Subcutaneous adipose tissue (tissue), 4 donors: ENCODE results near the gene NR2F1. TPM values are rescaled to one million over a fixed set of nuclear protein-coding genes. Genes with fewer than 3 reads are reported as not detected.

Experiments
- total RNA-seq, 4 donors: library from RNA; depleted of rRNA; stranded (reverse); fragments of >200 nt; gene quantifications; one replicate each; pipeline ENCODE4 v1.1.0, GENCODE V29; 2016
- TF ChIP-seq, protein P1 (sequence below): fragments of 450-650 bp; IDR thresholded peaks from one replicate; pipeline ENCODE4 v1.5.1; 2016; ENCODE audit warnings: low read depth, mild to moderate bottlenecking, control low read depth, antibody characterized with exemption, moderate library complexity

Gene NR2F1
- total RNA-seq, 4 donors from 2014 or later = 1.5 to 7.8 (median 2.4) TPM

DNA sequence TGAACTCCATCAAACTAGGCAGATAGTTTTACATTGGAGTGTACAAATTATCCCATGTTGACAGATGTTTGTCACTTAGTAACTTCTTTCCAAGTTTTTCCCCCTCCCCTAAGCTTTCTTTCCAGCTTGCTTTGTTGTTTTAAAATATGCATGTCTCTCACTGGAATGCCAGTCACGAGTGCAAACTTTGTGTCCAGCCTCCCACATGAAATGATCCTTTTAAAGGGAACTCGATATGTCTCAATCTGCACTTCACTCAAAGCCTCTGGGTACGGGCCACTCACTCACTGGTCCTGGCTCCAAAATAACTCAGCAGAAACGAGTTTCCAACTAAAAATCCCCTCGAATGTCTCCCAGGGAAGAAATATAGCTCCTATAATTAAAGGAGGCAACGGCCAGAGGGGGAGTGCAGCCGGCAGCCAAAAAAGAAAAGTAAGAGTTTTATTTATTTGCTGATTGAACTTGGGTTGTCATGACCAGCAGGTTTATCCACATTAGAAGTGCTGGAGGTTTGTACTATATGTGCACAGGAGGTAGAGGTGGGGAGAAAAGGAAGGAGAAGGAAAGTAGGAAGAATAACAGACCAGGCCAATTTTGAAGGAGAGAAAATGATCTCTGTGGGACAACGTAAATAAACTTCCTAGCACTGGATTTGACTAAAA lies 17.5 kb downstream of the NR2F1 start:
- TF ChIP-seq, protein P1, sequence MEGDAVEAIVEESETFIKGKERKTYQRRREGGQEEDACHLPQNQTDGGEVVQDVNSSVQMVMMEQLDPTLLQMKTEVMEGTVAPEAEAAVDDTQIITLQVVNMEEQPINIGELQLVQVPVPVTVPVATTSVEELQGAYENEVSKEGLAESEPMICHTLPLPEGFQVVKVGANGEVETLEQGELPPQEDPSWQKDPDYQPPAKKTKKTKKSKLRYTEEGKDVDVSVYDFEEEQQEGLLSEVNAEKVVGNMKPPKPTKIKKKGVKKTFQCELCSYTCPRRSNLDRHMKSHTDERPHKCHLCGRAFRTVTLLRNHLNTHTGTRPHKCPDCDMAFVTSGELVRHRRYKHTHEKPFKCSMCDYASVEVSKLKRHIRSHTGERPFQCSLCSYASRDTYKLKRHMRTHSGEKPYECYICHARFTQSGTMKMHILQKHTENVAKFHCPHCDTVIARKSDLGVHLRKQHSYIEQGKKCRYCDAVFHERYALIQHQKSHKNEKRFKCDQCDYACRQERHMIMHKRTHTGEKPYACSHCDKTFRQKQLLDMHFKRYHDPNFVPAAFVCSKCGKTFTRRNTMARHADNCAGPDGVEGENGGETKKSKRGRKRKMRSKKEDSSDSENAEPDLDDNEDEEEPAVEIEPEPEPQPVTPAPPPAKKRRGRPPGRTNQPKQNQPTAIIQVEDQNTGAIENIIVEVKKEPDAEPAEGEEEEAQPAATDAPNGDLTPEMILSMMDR = no peak

DNA sequence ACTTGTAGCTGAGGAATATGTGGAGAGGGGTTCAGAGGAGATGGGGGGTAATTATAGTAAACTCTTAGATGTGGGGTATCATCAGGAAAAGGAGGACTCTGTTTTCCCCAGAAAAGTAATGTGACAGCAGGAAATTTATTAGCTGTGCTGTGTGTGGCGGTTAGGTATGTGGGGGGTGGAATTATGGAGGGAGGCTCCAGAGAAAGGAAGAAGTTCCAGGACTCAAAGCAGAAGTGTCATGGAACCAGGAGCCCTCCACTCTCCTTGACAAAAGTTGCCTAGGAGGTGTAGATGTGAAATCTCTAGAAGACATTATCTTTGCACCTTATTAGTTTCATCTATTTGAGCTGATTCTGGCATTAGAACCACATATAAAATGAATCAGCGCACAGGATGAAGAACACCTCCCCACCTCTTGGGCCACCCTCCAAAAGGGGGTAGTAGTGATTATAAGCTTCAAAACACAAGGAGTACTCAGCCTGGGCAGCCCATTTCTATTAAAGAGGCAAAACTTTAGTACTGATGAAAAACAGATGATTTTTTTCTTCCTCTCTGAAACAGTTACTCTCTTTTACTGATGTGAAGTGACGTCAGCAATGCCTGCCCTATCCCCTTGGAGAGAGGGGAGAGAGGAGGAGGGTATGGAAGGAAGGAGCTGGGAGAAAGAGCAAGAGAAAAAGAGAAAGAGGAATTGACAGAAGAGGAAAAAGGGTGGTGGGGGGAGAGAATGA lies 18.2 kb downstream of the NR2F1 start:
- TF ChIP-seq, protein P1 = no peak

DNA sequence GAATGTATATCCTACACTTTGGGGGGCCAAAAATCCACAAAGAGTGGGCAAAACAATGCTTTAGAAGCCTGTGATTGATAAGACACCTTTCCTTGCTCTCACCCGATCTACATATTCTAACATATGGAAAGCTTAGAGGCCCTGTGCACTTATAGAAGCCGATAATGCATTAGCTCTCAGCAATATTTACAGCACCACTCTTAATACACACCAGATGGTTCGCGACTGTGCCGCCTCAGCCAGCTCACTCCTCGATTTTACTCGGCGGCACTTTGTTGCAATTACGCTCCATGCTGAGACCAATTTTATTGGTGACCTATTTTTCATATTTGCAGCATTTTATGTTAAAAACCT lies 18.8 kb downstream of the NR2F1 start:
- TF ChIP-seq, protein P1 = no peak

DNA sequence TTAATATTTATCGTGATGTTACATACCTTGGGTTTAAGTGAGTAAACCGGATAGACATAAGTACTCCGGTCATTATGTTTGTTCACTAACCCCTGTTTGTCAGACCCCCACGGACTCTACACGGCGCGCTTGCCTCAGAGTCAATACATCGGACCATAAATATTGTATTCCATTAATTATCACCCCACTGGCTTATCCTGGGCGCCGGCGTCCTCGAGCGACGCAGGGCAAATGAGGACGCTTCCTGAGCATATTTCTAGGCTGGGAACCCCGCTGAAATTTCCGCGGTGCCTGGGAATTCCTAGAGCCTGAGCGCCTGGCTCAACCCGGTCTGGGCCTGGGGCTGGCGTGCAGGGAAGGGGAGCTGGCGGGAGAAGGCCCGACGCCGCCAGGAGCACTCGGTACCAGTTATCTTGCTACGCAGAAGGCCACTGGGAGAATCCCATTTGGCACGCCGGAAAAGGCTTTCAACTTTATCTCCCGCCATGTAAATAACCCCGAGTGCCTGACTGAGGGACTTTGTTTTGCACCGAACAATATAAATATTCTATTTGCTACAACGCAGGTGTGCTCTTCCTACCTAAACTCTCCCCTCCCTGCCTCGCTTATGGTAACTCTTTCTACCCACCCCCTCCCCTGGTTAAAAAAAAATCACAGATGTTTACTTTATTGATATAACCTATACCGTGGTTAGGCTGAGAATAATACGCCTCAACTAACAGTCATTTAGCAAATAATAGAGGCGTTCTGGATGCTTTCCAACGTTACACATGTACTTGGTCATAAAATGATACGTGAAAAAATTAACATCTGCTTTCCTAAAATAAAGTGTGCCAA lies 19.4 kb downstream of the NR2F1 start:
- TF ChIP-seq, protein P1 = no peak

DNA sequence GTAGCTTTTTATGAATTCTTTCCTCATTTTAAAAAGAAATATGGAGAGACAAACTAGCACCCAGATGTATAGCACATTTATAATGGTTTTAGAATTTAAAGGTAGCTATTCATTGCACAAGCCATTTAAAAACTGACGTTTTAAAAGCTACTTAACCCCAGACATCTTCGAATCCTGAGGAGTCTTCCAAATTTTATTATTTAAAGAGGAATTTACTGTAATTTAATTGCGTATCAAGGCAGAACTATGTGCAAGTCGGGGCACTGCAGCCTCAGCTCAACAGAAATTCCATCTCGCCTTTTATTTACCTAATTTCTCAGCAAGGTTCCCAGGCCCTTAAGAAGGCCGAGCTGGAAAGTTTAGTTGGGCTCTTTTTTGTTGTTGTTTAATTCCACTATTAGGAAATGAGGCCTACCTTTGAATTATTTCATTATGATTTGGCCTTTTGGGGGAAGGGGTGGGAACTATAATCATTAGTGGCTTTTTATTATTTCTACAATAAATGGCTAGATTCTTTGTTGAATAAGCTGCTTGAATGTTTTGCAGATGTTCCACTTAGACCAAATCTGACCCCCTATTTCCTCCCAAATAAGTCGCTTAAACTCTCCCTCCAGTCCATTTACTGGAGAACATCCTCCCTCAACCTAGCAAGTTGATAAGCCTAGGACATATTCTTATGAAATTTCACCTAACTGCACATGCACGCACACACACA lies 20.2 kb downstream of the NR2F1 start:
- TF ChIP-seq, protein P1 = no peak

DNA sequence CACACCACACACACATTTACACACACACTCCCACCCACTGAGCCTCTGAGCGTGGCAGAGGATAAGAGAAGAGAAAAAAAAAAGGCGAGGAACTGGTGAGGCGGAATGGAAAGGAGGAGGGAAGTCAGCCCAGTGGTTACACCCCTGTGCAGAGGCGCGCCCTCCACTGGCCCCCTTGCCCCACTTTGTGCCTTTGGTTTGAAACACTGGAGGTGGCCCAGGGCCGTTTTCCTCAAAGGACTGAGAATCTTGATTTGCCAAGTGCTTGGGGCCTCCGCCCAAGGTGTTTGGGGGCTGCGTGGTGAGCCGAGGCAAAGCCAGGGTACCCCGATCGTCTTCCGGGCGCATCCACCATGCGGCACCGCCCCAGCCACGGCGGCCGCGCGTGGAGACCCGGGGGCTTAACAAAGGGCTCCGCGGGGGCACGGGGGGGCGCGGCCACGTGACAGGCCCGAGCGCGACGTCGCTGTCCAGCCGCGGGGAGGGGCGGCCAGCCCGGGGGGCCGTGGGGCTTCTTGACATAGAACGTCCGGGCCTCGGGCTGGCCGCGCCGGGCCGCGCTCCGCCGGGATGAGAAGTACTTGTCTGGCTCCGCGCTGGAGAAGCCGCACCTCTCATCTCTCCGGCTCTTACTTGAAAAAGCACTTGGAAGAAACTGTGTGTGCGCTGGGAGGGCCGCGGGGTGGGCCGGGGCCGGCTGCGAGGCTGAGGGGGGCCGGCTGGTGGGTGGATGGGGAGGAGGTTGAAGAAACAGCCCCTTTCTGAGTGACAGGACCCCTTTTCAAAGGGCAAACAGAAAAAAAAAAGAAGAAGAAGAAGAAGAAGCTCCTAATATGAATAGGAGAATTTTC lies 21.0 kb downstream of the NR2F1 start:
- TF ChIP-seq, protein P1 = no peak
